Activated T-cell treated with anti-CD3 and anti-CD28 coated beads for 4 hours (primary cell): ENCODE measurements around the gene C19orf38.
"Not testable (repeated sequence)": the region's sequence is repeated elsewhere in the genome, so short reads cannot be mapped to it uniquely, and the experiment has no call there.

Experiments used
- DNase-seq: peaks from one replicate; pipeline ENCODE4 v3.0.0-alpha.2; 2020

Gene C19orf38

DNA sequence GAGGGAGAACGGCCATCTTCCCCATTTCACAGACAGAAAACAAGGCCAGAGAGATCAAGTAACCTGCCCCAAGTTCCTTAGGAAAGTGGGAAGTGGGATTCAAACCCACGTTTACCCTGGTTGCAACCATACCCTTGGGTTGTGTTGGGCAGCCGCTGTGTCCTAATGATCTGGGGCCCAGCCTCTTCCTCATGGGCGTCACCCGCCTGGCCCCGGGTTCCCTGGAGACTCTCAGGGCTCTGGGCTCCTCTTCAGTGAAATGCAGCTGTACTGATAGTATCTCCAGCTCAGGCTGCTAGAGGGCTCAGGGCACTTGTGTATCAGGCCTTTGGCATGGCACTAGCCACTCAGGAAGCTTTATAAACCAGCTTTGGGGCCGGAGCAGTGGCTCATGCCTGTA, 22.0 kb upstream of the C19orf38 start:
- DNase-seq: no peak

DNA sequence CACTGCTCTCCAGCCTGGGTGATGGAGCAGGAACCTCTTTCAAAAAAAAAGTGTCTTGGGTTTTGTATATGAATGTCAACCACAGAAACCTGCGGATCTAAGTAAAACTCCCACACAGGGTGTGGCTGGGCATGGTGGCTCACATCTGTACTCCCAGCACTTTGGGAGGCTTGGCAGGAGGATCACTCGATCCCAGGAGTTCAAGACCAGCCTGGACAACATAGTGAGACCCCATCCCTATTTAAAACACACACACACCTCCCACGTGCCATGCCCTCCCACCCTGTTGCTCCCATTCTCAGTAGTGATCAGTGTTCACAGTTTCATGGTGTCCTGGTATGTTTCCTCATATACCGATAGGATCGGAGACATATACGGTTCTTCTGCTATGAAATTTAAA, 21.4 kb upstream of the C19orf38 start:
- DNase-seq: no peak

DNA sequence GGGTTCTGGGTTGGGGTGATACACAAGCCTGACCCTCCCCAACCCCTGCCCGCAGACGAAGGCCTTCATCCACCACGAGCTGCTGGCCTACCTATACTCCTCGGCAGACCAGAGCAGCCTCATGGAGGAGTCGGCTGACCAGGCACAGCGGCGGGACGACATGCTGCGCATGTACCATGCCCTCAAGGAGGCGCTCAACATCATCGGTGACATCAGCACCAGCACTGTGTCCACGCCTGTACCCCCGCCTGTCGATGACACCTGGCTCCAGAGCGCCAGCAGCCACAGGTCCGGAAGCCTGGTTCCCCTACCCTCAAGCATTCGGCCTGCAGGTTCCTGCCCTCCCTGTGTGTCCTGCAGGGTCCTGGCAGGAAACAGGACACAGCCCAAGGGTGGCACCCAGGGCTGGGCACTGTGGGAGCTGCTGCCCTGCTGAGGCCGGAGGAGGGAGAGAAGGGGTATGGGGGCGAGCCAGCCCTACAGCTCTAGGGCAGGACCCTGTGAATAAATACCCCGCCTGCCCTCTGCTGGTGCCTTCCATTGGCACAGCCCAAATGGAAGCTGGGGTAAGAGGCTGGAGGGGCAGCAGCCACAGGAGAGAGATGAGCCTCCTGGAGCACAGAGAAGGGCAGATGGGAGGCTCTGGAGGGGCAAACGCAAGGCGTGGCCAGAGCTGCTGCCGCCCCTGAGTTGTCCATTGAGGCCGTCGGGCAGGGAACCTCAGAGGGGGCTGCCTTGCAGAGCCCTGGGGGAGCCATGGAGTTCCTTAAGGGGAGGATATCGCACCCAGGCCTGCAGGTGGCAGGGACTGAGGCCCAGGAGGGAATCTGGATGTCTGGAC, 19.0 kb upstream of the C19orf38 start:
- DNase-seq: no peak

DNA sequence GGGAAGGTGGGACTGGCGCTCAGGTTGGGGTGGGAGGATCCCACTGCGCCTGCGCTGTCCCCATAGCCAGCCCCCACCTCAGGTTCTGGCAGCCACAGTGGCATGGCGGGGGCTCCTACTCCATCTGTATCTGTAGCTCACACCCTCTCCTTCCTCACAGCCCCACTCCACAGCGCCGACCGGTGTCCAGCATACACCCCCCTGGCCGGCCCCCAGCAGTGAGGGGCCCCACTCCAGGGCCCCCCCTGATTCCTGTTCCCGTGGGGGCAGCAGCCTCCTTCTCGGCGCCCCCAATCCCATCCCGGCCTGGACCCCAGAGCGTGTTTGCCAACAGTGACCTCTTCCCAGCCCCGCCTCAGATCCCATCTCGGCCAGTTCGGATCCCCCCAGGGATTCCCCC, 18.2 kb upstream of the C19orf38 start:
- no peak for DNase-seq

DNA sequence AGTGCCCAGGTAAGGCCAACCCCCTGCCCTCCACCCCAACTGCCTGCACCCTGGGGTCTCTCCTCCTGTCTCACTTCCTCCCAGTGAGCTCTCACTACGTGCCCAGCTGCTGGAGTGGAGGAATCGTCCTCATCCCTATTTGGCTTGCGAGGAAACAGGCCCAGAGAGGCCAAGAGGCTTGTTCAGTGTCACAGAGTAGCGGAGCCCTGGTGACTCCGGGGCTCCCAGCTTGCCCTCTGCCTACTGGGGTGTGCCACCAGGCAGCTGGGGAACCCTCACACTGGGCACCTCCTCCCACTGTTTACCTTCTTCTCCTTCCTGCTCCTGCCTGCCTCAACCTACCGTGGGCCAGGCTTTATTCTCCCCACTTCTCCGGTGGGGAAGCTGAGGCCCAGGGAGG, 17.8 kb upstream of the C19orf38 start:
- no peak for DNase-seq

DNA sequence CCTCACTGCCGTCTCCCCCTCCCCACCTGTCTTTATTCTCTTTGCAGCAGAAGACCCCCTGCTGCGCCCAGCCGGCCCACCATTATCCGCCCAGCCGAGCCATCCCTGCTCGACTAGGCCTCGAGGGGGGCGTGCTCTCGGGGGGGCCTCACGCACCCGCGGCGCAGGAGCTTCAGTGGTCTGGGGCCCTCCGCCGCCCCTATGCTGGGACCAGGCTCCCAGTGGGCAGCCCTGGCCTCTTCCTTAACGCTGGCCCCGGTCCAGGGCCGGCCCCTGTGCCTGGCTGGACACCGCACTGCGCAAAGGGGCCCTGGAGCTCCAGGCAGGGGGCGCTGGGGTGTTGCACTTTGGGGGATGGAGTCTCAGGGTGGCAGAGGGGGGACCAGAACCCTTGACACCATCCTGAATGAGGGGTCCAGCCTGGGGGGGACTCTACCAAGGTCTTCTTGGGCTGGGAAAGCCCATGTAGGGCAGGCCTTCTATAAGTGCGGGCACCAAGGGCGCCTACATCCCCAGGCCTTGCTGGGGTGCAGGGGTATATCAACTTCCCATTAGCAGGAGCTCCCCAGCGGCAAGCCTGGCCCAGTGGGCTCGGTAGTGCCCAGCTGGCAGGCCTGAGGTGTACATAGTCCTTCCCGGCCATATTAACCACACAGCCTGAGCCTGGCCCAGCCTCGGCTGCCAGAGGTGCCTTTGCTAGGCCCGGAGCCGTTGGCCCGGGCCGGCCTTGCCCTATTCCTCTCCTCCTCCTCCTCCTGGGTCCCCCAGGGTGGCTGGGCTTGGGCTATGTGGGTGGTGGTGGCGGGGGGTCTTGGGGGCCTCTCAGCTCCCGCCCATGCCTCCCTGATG, 17.1 kb upstream of the C19orf38 start:
- no peak for DNase-seq

DNA sequence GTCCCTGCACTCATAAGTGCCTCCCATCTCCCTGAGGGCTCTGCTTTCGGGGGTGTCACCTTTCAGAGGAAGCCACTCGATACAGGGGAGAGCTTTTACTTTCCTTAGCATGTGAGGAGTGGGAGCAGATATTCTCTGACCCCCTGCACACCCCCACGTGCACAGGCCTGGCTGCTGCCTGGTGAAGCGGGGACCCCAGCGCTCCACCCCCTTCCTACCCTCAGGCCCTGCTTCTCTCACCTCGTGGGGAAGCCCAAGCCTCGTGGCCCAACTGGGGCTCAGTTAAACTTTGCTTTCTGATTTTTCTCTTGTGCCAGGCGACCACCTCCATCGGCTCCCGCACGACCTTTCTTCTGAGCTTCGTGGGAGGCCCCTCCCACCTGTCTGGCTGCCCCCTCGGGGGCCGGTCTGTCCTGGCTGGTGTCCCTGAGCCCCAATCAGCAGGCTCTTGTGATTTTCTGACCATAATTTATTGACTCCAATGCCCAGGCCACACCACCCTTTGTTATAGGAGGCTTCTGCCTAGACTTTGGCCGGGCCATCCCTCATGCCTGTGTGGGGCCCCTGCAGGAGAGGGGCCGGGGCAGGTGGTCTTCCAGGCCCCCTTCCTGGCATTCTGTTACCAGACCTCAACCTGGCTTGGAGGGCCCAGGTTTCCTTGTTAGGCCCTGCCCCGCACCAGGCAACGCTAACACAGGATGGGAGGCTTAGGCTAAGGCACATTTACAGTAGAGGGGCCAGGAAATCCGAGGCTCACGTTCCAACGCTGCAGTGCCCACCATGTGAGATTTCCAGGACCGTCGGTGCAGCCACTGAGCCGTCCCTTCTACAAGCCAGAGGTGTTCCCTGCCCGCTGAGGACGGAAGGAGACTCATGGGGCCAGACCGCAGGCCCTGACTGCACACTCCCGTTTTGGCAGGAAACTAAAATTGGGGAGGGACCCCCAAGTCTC, 16.0 kb upstream of the C19orf38 start:
- DNase-seq: no peak

DNA sequence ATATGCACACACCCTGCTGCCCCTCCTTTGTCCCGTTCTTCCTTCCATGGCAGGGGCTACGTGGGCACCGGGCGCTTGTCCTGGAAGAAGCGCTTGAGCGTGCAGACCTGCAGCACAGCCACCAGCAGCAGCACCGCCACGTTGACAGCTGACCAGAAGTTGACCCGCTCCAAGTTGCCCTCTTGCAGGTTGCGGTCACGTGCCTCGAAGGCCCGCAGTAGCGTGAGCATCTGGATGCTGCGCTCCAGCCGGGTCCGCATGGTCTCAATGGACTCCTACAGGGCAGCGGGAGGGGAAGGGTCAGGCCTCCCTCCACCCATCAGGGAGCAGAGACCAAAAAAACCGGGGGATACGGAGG, 15.3 kb upstream of the C19orf38 start:
- no peak for DNase-seq

DNA sequence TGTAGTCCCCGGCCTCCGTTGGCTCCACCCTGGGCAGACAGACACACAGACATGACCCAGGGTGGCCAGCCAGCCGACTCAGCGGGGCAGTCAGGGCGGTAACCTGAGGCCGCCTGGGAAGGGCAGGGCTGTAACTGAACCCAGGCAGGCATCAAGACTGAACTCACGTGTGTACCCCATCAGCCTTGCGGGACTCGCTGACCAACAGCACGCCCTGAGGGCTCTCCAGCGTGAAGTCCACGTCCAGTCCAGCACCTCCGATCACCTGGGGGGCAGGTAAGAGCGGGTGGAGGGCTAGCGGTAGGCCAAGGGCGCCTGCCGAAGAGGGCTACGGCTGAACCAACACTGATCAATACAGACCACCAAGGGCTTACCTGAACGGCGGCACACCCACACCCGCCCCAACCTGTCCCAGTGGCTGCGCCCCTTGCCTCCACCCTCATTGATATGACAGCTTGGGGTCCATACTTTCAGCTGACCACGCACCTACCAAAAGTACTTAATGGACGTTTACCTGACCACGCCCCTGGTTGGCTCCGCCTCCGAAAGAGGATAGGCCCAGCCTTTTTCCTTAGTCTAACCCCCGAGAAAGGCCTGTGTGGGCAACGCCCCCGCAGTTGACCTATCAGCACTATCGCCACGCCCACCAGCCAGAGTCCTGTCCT, 13.0 kb upstream of the C19orf38 start:
- DNase-seq: no peak

DNA sequence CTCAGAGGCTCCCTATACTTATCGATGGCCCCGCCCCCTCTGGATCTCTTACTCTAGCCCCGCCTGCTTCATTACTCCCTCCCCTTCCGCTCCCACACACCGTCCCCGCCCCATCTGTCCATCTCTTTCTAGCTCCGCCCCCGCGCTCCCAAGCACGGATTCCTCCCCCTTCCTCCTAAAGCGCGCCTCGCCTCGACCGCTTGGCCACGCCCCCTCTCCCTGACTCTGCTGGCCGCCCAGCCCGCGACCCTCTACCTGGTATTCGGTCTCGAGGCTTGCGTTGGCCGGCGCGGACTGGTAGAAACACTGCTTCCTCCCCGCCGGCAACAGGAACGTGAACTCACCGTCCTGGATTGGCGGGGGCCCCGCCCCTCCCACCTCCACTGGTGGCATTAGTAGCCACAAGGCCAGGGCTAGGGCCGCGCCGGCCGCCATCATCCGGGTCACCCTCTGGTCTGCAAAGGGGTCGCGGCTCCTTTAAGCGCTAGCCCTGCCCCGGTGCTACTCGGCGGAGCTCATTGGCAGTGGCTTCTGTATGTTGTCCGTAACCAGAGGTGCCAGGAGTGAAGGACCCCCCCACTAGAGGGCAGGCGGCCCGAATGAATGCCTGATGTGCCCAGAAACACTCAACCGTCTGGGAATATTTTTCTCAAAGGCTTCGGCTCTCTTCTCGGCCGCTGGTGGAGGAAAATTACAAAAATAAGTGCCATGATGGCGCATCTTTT, 12.3 kb upstream of the C19orf38 start, which contains the start of gene TMED1:
Gene TMED1 (minus strand): TSS at position 459 of the 725 bp plus-strand sequence. CDS start 21 bp downstream, at position 438.
- peak; percentile 94 for DNase-seq

DNA sequence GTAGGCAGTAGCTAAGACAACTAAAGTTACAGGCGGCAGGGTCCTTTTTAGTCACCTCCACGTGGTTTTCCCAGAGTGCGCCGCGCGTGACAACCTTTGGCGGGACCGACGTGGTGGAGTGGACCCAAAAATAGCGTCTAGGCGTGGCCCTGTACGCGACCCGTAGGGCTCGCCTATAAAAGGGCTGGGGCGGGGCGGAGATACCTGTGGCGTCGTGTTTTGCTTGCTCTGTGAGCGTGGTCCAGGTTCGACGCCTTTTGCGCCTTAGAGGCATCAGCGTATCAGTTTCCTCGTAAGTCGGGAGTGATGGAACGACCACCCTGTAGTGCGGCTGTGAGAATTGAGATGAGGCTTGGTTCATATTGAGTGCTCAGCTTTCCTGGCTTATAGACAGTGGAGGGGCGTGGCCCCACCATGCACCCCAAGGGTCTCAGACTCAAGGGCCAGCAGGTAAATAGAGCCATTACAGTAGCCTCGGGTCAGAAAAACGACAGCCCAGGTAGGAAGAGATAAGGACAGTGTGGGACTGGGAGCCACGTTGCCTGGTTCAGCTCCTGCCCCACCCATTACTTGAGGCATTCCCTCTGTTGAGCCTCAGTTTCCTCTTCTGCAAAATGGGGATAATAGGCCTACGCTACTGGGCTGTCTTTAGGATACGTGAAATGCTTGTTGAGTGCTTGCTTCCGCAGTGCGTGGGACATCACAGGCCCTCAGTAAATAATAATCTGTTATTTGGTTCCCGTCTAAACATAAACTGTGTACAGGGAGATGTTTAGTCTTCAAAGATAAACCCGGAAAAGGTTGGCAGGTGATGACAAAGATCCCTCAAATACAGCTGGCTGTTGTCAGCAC, 11.5 kb upstream of the C19orf38 start:
- DNase-seq: no peak

DNA sequence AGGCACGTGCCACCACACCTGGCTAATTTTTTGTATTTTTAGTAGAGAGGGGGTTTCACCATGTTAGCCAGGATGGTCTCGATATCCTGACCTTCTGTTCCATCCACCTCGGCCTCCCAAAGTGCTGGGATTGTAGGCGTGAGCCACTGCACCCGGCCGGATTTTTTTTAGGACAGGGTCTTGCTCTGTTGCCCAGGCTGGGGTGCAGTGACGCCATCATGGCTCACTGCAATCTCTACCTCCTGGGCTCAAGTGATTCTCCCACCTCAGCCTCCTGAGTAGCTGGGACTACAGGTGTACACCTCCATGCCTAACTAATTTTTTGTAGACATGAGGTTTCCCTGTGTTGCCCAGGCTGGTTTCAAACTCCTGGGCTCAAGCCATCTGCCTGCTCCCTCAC, 10.6 kb upstream of the C19orf38 start:
- not testable (repeated sequence) for DNase-seq

DNA sequence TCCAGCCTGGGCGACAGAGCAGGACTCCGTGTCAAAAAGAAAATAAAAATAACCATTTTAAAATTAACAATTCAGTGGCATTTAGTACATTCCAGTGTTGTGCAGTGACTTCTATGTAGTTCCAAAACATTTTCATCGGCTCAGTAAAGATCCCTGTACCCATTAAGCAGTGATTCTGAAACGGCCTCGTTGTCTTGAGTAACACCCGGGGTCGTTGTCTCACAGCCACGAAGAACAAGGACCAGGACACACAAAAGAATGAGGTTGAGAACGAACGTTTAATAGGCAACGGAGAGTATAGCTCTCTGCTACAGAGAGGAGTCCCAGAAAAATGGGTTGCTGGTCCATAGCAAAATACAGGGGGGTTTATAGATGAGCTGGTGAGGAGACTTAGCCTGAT, 9.8 kb upstream of the C19orf38 start:
- DNase-seq: no peak

DNA sequence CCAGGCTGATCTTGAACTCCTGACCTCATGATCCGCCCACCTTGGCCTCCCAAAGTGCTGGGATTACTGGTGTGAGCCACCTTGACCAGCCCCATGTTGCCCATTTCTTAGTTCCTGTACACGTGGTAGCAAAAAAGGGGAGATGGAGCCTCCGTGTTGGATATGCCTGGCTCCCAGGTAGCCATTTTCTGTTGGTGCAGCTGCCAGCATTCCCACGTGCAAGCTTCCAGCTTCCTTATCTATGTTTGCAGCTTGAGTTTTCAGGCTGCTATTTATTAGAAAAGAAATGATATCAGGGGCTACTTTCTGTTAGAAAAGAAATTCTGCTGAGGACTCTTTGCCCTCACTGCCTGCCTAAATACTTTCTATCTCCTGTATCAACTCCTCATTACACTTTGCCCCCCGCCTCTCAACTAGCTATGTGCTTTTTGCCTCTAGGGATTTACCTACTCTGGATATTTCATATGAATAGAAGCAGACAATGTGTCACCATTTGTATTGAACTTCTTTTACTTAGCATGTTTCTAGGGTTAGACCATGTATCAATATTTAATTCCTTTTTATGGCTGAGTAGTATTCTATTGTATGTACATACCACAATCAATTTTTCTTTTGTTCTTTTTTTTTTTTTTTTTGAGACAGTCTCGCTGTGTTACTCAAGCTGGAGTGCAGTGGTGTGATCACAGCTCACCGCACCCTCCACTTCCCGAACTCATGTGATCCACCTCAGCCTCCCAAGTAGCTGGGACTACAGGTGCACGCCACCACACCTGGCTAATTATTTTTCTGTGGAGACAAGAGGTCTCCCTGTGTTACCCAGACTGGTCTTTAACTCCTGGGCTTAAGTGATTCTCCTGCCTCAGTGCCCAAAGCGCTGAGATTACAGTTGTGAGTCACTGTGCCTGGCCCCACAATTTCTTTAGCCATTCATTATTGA, 8.8 kb upstream of the C19orf38 start:
- no peak for DNase-seq

DNA sequence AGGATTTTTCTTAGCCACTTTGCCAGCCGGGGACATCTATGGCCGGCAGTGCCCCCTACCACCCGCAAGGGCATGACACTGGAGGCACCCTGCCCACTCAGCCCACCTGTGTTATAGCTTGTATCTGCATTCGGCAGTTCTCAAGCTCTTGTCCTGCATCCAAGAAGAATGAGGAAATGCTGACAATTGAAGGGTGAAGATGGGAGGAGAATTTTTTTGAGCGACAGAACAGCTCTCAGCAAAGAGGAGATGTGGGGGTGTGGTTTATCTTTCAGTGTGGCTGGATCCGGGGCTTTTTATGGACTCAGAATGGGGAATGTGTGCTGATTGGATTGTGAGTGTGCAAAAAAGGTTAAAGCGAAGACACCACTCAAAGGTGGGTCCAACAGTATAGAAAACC, 5.4 kb upstream of the C19orf38 start:
- DNase-seq: no peak

DNA sequence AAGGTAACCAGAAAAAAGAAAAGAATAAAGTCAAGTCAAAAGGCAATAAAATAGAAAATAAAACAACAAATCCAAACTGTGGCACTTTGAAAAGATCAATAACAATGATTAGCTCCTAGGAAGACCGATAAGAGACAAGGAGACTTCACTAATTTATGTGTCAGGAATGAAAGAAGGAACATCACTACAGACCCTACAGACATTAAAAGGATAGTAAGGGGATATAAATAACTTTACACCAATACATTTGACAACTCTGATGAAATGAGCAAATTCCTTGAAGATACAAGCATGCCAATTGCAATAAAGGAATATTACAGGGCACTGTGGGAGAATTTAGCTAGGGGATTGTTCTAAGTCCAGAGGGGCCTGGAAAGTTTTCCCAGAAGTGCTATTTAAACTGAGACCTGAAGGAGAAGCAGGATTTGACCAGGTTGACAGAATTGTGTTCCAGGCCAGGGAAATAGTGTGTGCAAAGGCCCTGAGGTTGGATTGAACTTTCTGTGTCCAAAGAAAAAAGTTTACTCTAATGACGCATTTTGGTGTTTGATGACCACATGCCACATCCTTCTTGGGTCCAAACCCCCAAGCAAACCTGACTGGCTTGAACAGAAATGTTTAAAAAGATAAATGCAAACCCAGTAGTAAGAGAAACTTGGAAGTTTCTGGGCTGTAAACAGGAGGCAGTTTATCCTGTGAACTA, 1.6 kb upstream of the C19orf38 start:
- DNase-seq: no peak

DNA sequence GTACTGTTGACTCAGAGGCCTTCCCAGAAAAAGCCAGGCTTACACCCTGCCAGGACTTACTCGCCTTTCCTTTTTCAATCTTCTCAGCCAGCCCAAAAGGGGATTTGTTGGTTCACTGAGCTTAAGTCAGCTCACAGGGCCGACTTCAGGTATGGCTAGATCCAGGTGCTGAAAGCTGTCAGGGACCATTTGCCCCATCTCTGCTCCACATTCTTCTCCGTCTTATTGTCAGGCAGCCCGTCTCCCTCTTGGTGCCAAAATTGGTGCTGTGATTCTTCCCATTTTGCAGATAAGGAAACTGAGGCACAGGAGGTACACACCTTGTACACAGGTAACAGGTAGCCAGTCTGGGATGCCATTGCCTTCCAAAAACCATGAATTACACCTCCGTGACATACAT, 2.4 kb downstream of the C19orf38 start:
- DNase-seq: no peak

DNA sequence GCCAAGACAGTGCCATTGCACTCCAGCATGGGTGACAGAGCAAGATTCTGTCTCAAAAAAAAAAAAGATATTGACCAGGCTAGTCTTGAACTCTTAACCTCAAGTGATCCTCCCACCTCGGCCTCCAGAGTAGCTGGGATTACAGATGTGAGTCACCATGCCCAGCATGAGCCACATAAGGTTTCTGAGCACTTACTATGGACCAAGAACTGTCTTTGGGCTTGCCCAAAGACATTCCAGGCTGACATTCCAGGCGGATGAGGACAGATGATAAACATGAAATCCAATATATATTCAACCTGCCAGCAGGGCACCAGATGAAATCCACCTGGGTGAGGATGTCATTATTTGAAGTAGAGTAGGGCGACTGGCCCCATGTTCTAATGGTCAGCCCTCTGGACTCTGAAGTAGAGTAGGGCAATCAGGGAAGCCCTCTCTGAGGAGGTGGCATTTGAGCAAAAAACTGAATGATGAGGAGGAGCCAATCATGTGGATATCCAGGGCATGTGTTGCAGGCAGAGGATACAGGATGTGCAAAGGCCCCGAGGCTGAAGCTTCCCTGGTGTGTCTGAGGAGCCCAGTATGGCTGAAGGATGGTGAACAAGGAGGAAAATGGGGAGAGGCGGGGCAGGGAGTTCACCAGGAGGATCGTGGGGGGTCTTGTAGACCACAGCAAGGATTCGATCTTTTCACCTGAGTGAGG, 4.0 kb downstream of the C19orf38 start:
- DNase-seq: no peak
